ENCODE data around the gene ZNF839. TPM values are rescaled to one million over a fixed set of nuclear protein-coding genes. Genes with fewer than 3 reads are reported as not detected.
"Not testable (repeated sequence)": the region's sequence is repeated elsewhere in the genome, so short reads cannot be mapped to it uniquely, and the experiment has no call there.

ZNF839 gene
- polyA plus RNA-seq, 4 donors, result 10.9 to 19.5 (median 15.1) TPM

DNA sequence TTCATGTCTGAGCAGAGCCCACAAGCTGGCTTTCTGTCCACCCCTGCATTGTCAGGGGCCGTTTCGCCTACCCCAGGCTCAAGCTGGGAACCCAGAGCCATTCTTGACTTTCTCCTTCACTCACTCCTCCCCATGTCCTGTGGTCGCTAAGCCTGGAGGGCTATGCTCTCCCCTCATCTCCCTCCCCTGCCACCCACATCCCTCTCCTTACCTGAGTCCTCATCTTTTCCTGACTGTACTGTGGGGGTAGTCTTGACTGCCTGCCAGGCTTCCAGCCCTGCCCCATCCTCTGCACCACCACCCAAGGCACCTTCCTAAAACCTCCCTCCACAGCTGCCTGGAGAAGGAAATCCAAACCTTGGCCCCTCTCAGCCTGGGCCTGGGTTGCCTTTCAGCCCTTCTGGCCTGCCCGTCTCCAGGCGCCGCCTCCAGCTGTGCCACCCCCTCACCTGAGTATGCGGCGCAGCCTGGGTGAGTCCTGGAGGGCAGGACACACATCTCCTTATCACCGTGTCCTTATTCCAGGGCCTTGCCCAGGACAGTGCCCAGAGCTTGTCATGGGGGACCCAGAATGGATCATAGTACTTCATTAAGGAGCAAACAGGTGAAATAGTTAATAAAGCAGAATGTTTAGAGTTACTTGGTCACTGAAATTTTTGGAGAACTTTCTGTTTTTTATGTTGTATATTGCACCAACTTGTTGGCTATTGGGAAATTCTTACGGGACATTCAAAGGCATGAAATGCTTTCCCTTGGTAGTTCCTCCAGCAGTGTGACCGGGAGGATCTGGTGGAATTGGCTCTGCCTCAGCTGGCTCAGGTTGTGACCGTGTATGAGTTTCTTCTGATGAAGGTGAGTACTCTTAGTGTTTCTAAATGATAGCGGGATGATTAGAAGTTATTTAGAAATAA is 14.5 kb downstream of the ZNF839 start:
- DNase-seq (ENCODE audit: low read depth in 4 of 4, low spot score in 3 of 4), result no peak

DNA sequence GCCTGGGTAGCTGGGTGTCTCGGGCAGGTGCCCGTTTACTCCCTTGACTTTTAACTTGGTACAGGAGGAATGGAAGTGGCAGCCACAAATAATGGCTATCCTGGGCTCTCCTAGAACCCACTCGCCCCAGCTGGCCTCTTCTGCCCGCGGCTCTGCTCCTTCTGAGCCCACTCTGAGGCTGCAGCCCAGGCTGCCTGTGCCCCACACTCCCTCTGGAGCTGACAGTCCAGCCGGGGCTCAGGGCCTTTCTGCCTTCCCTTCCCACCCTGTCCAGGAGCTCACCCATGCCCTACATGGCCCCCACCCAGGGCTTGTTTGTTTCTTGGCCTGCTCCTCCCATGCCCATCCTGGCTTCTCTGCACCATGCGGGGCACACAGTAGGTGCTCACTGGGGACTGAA is 15.6 kb downstream of the ZNF839 start:
- DNase-seq (ENCODE audit: low read depth in 4 of 4, low spot score in 3 of 4), result no peak

DNA sequence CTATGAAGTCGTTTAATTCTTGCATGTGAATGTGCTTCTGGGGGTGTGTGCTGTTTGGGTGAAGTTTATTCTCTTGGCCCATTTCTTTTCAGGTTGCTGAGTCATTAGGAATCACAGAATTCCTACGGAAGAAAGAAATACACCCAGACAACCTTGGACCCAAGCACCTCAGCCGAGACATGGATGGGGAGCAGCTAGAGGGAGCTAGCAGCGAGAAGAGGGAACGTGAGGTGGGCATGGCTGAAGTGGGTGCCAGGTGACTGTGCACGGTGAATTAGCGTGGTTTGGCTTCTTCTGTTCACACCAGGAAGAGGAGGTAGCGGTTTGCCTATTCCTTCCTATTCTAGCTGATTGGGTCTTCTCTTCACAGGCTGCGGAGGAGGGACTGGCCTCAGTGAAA is 19.2 kb downstream of the ZNF839 start:
- no peak for DNase-seq (ENCODE audit: low read depth in 4 of 4, low spot score in 3 of 4)

DNA sequence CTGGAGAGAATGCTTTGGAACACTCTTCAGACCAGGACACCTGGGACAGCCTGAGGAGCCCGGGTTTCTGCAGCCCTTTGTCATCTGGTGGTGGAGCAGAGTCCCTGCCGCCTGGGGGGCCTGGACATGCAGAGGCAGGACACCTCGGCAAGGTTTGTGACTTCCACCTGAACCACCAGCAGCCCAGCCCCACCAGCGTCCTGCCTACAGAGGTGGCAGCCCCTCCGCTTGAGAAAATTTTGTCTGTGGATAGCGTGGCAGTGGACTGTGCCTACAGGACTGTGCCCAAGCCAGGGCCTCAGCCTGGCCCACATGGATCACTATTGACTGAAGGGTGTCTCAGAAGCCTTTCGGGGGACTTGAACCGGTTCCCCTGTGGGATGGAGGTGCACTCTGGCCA is 22.0 kb downstream of the ZNF839 start:
- no peak for DNase-seq (ENCODE audit: low read depth in 4 of 4, low spot score in 3 of 4)

DNA sequence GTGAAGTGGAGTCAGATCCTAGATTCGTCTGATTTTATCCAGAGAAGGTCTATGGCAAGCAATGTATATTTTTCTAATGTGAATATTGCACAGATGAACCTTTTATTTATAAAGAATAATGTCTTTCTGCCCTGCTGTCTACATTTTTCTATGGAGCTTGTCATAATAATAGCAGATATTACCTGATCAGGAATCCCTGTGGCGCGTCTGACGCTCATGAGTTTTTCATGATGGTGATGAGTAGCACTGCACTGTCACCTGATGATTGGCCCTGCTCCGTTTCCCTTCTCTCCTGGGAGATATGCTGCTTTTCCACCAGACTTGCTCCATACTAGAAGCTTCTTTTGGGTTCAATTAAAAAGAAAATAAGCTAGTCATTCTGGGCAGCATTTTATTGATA is 22.7 kb downstream of the ZNF839 start:
- no peak for DNase-seq (ENCODE audit: low read depth in 4 of 4, low spot score in 3 of 4)

DNA sequence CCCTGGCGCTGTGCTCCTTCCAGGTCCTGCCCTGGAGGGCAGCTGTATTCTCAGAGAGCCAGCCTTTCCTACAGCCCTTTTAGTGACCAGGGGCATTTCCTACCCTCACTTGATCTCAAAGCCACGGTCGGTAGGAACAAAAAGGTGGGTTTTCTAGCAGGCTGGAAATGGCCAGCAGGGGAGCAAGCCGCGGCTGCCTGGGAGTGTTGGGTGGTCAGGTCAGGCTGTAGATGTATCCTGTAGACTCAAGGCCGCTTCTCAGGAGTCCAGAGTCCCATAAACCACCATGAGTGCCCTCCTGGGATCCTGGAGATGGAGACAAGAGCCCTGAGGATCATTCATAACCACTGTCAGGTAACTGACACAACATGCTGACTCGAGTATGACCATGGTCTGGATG is 24.5 kb downstream of the ZNF839 start:
- DNase-seq (ENCODE audit: low read depth in 4 of 4, low spot score in 3 of 4), result no peak

DNA sequence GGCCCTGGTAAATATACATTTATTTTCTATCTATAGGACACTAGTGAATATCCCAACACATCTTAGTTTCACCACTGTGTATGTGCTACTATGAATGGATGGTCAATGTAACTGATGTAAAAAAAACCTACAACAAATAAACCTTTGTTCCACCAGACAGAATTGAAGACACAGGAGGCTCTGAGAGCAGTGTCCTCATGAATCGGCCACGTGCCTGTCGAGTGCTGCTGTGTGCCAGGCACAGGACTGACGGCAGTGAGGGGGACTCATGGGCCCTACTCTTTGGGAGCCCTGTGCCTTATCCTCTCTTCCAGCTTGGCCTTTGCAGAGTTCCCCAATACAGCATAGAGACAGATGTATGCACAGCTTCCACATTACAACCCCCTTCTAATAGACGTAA is 24.9 kb downstream of the ZNF839 start:
- DNase-seq (ENCODE audit: low read depth in 4 of 4, low spot score in 3 of 4), result no peak

DNA sequence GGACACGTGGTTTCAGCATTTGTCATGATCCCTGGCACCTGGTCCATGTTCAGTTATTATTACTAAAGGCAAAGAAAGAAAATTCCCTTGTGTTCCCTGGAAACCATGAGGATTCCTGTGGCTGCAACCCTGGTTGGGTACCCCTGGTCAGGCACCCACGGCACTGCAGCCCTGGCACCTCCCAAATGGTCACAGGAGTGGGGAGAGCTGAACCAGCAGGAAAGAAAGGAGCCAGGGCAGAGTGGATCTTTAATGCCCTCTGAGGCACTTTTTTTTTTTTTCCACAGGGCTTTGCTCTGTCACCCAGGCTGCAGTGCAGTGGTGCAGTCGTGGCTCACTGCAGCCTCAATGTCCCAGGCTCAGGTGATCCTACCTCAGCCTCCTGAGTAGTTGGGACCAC is 25.7 kb downstream of the ZNF839 start:
- DNase-seq (ENCODE audit: low read depth in 4 of 4, low spot score in 3 of 4), result no peak

DNA sequence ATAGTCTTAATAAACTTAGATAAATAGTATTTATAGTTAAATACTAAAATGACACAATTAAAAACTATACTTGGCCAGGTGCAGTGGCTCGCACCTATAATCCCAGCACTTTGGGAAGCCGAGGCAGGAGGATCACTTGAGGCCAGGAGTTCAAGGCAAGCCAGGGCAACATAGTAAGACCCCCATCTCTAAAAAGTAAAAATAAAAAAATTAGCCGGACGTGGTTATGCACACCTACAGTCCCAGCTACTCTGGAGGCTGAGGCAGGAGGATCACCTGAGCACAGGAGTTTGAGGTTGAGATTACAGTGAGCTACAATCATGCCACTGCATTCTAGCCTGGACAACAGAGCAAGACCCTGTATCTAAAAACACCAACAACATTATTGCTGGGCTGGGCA is 27.1 kb downstream of the ZNF839 start:
- DNase-seq (ENCODE audit: low read depth in 4 of 4, low spot score in 3 of 4), result no peak

DNA sequence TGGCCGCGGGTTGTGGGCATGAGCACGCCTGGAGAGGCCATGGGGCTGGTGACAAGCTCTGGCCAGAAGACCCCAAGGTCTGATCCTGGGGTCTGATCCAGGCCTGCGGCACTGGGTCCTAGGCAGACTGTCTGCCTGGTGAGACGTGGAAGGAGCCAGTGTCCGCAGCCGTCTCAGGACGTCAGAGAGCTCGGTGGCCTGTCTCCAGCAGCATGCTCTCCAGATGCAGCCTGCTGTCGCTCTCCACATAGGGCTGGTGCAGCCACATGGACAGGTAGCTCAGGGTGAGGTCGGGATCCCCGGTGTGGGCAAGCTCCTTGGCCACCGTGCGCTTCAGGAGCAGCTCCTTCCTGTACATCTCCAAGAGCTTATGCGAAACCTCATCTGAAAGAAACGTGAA is 28.8 kb downstream of the ZNF839 start:
- DNase-seq (ENCODE audit: low read depth in 4 of 4, low spot score in 3 of 4), result no peak

DNA sequence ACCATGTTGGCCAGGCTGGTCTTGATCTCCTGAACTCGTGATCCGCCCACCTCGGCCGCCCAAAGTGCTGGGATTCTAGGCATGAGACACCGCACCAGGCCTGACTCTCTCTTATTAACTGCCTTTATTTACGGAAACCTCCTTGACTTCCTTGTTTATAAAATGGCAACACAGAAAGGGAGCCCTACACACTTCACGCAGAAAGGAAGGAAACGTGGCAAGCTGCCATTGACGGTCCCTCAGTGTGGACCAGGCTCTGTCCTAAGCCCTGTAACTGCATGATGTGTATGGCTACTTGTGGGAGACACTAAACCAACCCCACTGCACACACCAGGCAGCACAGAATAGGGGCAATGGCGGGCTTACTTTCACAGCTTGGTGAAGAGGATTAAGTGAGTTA is 31.5 kb downstream of the ZNF839 start:
- DNase-seq (ENCODE audit: low read depth in 4 of 4, low spot score in 3 of 4), result no peak

DNA sequence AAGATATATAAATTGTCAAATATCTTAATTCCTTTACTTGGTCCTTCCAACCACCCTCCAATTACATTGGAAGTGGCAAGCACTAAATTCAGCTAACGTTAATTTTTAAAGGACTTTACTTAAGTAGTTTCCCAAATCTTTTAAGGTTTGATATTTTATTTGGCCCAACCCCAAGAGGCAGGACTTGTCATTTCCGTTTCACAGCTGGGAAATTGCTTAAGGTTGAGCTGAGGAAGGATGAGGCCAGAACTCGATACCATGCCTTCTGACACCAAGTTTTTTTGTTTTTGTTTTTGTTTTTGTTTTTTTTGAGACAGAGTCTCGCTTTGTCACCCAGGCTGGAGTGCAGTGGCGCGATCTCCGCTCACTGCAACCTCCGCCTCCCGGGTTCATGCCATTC is 32.0 kb downstream of the ZNF839 start:
- DNase-seq (ENCODE audit: low read depth in 4 of 4, low spot score in 3 of 4), result not testable (repeated sequence)

DNA sequence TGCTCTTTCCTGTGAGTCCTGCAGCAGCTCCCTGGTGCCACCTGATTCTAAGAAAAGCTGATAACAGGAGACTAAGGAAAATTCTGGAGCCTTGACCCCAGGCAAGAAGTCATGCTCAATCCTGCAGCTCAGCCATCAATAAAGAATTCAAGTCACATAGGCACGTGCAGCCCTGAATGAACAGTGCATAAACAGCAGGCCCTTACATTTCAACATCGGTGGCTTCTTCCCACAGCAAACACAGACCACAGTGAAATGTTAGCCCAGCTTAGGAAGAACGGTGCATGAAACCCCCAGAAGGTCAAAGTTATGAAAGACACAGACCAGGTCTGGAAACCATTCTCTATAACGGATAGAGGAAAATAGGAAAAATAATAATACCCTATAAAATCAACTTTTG is 32.7 kb downstream of the ZNF839 start:
- no peak for DNase-seq (ENCODE audit: low read depth in 4 of 4, low spot score in 3 of 4)

DNA sequence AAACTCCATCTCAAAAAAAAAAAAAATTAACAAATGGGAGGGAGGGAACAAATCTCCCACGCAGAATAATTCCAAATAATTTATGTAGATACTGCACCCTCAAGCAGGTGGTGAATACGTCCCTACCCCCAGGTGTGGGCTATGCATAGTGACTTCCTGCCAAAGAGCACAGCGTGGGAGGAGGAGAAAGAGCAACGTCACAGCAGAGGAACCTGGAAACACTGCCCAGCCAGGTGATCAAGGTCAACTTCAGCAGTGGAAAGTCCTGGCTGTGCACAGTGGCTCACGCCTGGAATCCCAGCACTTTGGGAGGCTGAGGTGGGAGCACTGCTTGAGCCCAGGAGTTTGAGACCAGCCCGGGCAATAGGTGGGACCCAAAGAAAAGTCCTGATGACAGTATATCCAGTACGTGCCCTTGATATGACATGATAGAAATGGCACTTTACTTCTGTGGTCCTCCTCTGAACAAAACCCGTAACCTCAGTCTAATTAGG is 33.6 kb downstream of the ZNF839 start:
- DNase-seq (ENCODE audit: low read depth in 4 of 4, low spot score in 3 of 4), result no peak

DNA sequence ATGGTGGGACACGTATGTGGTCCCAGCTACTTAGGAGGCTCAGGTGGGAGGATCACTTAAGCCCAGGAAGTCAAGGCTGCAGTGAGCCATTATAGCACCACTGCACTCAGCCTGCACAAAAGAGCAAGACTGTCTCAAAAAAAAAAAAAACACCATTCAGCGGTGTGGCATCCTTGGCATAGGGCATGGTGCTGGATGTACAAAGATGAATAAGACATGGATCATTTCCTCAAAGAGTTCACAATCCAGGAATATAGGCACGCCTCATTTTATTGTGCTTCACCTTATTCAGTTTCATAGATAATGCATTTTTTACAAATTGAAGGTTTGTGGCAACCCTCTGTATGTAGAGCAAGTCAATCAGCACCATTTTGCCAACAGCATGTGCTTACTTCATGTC is 36.7 kb downstream of the ZNF839 start:
- no peak for DNase-seq (ENCODE audit: low read depth in 4 of 4, low spot score in 3 of 4)

DNA sequence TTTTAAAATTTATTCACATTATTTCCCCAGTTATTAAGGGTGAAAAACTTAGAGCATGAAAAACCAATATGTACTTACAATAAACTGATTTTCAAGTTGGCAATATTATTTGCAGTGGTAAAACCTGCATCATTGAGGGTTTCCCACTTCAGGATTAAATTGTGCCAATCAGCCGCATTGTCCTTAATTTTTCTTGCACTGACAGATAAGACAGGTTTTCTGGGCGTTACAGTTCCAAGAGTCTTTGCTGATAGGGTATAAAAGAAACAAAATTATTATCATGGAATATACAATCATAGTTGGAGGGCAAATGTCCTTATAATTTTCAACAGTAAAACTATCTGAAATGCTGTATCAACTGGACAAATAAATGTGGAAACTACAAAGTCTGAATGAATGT is 39.8 kb downstream of the ZNF839 start:
- DNase-seq (ENCODE audit: low read depth in 4 of 4, low spot score in 3 of 4), result no peak

DNA sequence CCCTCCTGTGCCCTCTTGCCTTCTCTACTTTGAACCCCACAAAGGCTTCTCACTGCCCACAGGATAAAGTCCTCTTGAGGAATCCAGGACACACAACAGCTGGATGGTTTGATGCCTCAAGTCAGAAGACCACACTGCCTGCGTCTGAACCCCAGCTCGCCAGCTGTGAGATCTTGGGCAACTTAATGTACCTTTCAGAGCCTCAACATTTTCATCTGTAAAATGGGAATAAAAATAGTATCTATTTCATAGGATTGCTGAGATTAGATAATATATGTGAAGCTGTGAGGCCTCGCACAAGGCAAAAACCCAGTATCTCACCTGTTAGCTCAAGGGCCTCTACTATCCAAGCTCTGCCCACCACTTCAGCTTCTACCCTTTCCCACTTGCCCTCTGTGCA is 40.8 kb downstream of the ZNF839 start:
- DNase-seq (ENCODE audit: low read depth in 4 of 4, low spot score in 3 of 4), result no peak

DNA sequence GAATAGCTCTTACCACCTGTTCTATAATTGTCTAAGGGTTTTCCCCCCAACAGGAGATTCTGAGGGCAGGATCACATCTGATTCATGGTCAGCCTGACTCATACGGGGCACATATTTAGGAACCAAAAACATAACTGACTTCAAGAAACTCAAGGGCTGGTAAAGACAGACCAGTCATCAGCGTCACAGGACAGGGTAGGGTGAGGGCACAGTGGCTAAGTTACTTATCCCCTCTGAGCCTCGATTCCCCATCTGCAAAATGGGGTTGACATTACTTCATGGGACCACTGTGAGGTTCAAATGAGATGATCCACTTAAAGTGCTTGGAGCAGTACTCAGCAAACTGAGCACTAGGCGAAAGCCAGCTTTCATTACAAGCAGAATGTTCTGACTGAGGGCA is 42.5 kb downstream of the ZNF839 start:
- no peak for DNase-seq (ENCODE audit: low read depth in 4 of 4, low spot score in 3 of 4)

DNA sequence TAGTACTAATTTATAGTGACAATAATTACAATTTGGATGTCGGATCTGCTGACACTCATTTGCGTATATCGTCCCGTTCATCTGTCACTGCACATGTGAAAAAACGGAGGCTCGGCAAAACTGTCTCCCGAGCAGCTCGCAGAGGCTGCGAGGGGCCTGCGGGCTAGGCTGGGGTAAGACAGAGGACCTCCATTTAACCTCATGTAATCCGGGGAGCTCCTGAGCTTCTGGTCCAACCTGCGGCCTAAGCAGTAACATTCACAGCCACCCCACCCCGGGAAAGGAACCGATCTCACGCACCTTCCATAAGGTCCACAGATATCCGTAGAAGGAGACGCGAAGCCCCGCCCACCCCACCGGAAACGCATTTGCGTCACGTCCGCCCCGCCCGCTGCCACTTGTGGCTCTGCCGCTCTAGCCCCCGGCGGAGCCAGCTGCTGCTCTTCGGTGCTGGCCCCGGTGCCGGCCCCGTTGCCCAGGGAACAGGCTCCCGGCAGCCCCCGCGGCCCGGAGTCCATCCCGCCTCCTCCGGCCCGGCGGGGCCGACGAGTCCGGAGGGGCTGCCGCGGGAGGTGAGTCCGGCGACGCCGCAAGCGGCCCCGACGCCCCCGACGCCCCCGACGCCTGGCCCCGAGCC is 43.1 kb downstream of the ZNF839 start, which contains the start of the genes CINP and TECPR2:
TSS of gene CINP (minus strand) at position 346 of the 637 bp plus-strand sequence. CDS start at position 307, 39 bp downstream.
TSS of gene TECPR2 (plus strand) at position 397 of the 637 bp plus-strand sequence. CDS start 13,781 bp downstream, outside the sequence.
- peak; percentile 83 to 92 (median 86) for DNase-seq (ENCODE audit: low read depth in 4 of 4, low spot score in 3 of 4)

DNA sequence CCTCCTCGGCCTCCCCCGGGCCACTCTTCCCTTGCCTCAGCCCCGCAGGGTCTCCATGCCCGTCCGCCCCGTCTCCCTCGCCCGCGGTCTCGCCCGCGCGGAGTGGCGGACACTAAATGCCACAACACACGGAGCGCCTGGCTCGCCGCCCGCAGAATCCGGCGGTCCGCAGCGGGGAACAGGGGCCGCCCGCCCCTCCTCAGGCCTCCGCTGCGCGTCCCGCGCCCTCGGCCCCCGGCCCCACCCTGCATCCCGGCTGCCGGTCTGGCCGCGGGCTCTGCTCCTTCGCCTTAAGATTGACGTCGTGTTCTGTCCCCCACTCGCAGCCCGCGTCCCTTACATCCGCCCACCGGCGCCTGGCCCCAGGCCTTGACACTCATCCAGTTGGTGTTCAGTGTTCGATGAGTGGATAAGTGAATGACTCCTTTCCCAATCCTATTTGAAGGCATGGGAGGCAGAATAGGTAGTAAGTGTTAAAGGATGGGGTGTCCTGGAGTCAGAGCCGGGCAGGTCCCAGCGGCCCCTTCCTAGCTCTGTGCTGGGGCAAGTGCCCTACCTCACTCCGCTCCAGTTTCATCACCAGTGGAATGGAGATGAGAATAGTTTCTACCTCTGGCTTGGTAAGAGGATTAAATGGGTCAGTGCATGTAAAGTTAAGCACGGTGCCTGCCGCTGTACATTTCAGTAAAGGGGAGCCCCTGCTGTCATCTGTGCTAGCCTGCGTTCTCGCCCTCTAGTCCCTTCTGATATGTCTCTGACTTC is 43.8 kb downstream of the ZNF839 start:
- DNase-seq (ENCODE audit: low read depth in 4 of 4, low spot score in 3 of 4), result peak in 1 of 4 donors; percentile 4

DNA sequence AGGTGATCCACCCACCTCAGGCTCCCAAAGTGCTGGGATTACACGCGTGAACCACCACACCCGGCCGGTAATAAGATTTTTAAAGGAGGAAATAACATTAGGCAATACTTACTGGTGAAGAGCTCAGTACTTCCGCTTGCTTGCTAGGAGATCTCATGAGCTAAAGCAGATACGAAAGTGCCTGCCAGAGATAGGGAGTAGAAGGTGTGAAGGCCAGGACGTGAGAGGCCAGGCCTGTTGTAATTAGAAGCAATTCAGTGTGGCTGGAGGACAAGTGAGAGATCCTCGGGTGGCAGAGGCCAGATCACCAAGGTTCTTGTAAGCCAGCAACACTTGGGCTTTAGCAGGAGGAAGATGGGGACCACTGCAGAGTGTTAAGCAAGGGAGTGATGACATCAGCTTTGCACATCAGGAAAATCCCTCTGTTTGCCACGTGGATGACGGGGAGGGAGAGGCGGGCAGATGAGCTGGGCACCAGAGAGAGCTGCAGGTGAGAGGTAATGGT is 50.8 kb downstream of the ZNF839 start:
- no peak for DNase-seq (ENCODE audit: low read depth in 4 of 4, low spot score in 3 of 4)
